ENCODE measurements around the gene RTN3.

The RTN3 gene

DNA sequence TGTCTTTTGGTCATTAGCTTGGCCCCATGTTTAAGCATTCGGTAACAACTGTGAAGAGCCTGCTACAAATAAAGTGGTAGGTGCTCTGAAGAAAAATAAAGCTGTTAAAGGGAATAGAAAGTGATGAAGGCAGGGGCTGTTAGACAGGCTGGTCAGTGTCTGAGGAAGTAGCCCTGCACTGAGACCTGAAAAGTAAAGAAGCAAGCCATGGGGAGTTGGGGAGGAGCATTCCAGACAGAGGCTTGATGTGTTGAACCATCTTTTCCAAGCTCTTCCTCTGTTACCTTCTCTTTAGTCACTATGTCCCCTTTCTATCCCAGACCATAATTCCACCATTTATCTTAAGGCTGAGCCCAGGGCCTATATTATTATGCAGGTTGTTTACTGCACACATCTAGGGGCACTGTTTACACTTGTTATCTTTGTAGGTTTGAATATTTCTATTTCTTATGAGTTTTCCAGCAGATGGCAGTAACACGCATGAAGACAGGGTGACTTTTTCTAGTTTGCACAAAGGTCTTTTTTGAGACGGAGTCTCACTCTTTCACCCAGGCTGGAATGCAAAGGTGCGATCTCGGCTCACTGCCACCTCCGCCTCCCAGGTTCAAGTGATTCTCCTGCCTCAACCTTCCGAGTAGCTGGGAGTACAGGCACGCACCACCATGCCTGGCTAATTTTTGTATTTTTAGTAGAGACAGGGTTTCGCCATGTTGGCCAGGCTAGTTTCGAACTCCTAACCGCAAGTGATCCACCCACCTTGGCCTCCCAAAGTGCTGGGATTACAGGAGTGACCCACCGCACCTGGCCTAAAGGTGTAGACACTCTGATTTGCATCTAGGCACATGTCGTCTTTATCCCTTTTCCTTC lies 64.2 kb downstream of the RTN3 start:
- no peak for DNase-seq (ENCODE audit: low read depth)

- no peak for DNase-seq (ENCODE audit: low read depth)
These were observed 65.7 kb downstream of the RTN3 start for GRCh38 chr11:63747011-63747410.

GRCh38 chr11:63749624-63750023 lies 68.3 kb downstream of the RTN3 start:
- DNase-seq (ENCODE audit: low read depth) = no peak

DNA sequence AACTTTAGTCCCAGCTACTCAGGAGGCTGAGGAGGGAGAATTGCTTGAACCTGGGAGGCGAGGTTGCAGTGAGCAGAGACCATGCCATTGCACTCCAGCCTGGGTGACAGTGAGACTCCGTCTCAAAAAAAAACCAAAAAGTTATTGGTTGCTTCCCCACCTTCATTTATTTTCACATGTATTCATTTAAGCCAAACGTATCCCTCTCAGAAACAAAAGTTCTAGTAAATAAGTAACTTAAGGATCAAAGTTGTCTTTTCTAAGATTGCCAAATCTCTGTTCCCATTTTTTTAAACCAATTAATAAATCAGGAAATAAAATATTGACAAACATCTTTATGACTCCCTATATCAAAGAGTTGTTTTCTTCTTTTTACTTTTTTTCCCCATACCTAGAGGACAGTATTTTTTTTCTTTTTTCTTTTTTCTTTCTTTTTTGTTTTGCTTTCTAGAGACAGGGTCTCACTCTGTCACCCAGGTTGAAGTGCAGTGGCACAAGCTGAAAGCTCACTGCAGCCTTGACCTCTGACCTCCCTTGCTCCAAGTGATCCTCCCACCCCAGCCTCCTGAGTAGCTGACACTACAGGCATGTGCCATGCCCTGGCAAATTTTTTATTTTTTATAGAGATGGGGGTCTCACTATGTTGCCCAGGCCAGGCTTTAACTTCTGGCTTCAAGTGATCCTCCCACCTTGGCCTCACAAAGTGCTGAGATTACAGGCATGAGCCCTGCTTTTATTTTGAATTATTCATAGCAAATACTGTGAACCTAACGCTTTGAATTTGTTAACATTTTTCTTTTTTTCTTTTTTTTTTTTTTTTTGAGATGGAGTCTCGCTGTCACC lies 75.8 kb downstream of the RTN3 start:
- DNase-seq (ENCODE audit: low read depth) = no peak

DNA sequence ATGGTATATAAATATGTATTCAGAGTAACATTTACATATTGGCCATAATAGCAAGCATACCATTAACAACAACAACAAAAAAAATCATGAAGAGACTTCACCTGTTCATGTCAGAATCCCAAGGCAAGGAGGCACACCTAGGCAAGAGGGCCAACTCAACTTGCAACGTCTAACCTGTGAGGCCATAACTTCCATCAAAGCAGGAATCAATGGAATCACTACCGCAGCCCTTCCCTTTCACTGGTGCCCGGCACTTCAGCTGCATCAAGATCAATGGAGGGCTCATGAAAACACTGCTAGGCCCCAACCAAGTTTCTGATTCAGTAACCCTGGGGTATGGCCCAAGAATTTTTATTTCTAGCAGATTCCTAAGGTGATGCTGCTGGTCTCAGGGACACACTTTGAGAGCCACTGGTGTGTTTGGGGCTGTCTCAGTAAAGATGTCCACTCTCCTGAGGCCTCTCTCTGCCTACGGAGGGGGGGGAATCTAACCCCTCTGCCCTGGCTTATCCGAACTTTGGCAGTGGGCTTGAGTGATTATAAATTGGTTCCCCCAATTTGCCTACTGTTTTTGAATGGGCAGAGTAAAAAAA lies 79.3 kb downstream of the RTN3 start:
- no peak for DNase-seq (ENCODE audit: low read depth)

DNA sequence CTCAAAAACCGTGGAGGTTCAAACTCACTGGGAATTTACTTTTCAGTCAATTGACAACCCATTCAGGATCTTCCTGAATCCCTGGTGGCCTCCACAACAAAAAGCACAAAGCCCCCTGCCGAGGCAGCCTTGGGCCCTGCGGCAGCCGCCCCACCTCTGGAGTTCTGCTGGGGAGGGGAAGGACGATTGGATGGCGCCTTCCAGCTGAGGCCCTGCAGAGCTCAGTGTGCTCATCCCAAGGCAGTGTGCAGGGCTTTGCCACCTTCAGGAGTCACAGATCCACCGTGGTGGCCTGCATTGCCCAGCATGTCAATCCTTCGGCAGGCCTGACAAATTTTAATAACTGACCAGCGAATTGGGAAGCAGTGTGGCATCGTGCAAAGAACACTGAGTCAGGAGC lies 79.9 kb downstream of the RTN3 start:
- DNase-seq (ENCODE audit: low read depth) = no peak

DNA sequence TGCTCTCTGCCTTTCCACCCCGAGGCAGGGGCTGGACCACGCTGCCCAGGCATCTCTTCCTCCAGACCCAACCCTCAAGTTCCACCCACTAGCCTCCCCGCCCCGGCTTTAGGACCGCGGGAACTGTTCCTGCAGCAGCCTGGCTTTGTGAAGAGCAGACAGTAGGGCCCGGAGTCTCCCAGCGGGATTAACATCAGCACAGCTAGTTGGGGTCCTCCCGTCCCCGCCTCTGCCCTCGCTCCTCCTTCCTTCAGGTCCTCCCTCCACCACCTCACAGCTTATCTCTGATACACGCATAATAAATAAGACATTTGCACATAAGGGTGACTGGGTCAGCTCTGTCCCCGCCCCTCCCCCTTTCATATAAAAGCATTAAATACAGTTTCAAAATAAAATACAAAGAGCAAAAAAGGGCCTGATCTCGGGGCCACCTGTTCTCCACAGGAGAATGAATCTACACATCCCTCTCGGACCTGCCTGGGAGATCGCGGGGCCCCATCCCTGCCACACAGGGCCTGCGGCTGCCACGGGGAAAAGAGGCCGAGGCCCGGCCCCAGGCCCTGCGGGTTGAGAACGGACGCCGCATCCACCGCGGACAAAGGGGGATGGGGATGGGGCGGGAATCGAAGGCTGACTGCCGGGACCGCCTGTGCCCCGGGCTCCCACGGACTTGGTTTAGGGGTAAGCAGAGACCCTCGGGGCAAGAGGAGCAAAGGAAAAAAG lies 80.8 kb downstream of the RTN3 start:
- no peak for DNase-seq (ENCODE audit: low read depth)

DNA sequence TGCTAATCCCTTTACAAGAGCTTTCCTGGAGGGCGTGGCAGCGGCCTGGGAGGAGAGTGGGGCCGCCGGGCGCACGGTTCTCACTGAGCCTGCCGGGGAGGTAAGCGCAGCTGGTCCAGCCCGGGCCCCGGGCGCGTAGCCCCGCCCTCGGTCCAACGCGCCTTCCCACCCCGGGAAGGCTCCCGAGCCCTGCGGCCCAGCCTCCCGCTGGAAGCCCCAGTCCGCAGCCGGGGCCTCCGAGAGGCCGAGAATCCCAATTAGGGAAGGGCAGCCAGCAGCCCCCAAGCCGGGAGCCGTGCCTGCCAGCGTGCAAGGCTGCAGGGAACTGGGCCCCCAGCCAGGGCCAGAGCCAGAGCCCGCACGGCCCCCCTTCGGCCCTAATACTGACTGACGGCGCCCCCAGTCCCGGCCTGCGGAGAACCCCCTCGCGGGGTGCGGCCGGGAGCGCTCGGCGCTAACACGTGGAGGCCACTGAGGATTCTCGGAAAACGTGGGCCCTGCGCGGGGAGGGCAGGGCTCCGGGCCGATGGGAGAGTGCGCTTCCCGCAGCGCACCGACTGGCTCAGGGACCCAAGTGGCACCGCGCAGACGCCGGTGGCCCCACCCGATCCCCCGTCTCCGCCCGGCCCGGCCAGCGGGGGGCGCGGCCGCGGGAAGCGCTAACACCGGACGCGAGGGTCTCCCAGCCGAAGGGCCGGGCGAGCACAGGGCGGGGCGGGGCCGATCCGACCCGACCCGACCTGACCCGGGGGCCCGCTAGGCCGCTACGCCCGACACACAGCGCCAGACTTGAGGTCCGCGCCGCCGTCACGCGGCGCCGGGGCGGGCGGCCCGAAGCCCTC lies 81.6 kb downstream of the RTN3 start:
- DNase-seq (ENCODE audit: low read depth) = no peak

GRCh38 chr11:63763496-63764339 lies 82.4 kb downstream of the RTN3 start:
- DNase-seq (ENCODE audit: low read depth) = no peak

GRCh38 chr11:63764340-63764678 lies 83.0 kb downstream of the RTN3 start:
- DNase-seq (ENCODE audit: low read depth) = no peak

DNA sequence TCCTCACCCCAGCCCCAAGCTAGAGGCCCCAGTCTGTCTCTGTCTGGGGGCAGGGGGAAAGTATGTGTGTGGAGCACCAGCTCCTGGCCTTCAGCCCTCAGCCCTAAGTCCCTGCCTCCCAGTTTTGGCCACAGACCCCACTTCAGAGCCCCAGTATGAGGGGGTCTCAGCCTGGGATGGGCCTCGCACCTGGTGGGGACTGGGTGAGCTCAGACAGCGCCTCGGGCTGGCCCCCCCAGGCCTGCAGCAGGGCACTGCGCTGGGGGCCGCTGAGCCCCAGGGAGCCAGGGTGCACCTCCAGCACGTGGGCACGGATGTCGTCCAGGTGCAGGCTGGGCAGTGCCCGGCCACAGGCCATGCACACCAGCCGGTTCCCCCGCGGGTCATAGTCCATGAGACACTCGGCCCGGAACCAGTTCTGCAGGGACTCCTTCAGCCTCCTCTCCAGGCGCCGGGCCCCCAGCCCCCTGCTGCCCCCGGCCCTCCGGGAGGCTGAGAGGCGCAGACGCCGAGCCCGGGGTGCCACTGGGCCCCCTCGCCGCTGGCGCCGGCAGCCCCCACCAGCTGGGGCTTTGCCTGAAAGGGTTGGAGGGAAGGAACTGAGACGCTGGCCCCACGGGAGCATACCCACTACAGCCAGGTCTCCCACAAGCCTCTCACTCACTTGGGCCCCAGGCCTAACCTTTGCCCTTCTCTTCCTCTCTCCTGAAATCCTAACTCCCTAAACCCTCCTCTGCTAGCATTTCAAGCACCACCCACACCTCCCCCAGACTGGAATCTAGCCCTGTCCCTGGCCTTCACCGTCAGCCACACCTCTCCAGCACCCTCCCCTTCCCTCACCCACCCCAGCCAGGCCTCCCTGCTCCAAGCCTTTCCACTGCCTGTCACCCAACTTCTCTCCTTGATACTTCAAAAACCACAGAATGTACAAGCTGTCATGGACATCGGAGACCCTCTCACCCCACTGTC lies 83.7 kb downstream of the RTN3 start:
- no peak for DNase-seq (ENCODE audit: low read depth)

- no peak for DNase-seq (ENCODE audit: low read depth)
These were observed 84.5 kb downstream of the RTN3 start for GRCh38 chr11:63765688-63766241.

DNA sequence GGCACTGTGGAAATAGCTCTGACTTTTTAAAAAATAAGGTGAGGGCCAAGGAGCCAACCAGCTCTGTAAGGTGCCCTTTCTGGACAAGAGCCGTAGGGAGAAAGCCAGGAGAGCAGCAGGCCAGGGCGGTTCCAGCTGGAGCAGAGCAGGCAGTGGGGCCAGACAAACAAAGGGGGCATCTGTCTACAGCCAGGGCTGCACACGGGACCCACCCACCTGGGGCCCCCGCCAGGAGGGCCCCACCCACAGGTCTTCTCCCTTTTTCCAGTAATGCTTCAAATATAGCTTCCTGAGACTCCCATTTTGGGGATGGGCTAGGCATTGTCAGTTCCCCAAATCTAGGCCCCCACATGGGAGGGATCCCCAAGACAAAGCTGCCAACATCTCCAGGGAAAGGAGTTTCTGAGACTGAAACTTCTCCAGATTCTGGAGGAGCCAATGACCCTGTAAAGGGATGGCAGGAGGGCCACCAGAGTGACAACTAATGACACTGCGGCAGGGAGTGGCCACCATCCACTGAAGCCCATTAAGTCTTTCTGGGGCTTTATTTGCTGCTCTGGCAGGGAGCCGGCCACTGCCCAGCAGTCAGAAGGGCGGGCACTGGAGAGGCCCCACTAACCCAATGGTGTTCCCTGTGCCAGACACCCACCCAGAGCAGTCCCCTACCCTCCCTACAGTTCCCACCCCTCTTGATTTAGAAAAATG lies 85.4 kb downstream of the RTN3 start:
- no peak for DNase-seq (ENCODE audit: low read depth)

GRCh38 chr11:63767267-63767564 lies 85.9 kb downstream of the RTN3 start:
- no peak for DNase-seq (ENCODE audit: low read depth)

- DNase-seq (ENCODE audit: low read depth) = peak; percentile 15
These were observed 86.4 kb downstream of the RTN3 start for GRCh38 chr11:63767565-63768236.

- DNase-seq (ENCODE audit: low read depth) = peak; percentile 51
These were observed 87.1 kb downstream of the RTN3 start, which contains the start of gene ZFTA for GRCh38 chr11:63768237-63769041. Gene ZFTA, minus strand, starts transcription at chr11:63768775. Its CDS starts 153 bp downstream, at chr11:63768622.

Data from activated gamma-delta T cell treated with anti-CD3 and anti-CD28 coated beads, Interleukin-2, amount 50 U/mL, for 16 hours (primary cell).